ENCODE results near the gene SLC16A7. TPM values are rescaled to one million over a fixed set of nuclear protein-coding genes. Genes with fewer than 3 reads are reported as not detected.

The SLC16A7 gene
- total RNA-seq, 1 donor from 2014 or later, result 3.5 TPM

- H3K27me3 ChIP-seq (ENCODE audit: control insufficient read depth, insufficient read depth, low read length), result no peaks in the 10 kb centered on the region
- no peak for TF ChIP-seq CTCF (IDR thresholded peaks at IDR 0.05; ENCODE audit: insufficient read depth, low read length, poor library complexity, severe bottlenecking)
- DNase-seq (ENCODE audit: low read depth), result no peak
- H3K36me3 ChIP-seq (ENCODE audit: control insufficient read depth, insufficient read depth, low read length), result no peaks in the 10 kb centered on the region
- H3K4me3 ChIP-seq (ENCODE audit: low read depth, low read length), result no peak overlapping the region
These were observed 19.8 kb downstream of the SLC16A7 start for GRCh38 chr12:59615392-59616165.

DNA sequence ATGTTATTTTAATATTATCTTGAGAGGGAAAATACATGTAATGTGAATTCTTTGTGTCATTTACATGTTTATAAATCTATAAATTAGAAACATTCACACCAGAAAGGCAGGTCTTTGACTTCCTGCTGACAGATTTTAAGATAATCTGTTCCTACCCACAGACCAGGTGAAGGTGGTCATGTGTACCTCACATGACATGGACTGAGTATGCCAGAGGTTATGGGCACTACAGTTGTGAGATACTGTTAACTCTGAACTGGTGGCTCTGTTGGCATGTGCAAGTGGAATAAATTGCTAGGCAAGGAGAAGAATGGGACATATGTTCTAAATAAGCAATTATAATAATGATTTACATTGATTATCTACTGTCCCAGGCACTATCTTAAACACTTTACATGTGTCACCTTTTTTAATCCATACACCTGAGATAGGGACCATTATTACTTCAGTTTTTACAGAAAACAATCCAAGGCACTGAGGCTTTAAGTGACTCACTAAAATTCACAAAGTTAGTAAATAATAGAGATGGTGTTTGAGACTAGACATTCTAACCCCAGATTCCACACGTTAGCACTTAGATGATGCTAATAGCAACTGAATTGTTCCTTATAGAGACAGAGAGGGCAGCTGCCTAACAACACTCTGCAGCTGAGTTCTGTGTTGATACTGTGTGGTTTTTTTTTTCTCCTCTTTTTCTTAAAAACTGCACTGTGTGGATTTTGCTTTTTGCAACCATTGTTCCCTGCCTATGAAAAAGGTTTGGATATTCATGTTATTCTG is 23.8 kb downstream of the SLC16A7 start:
- Histone ChIP-seq H3K36me3 (ENCODE audit: control insufficient read depth, insufficient read depth, low read length) (no peaks in the 10 kb centered on the region), H3K4me3 (ENCODE audit: low read depth, low read length) (no peak overlapping the region), H3K27me3 (ENCODE audit: control insufficient read depth, insufficient read depth, low read length) (no peaks in the 10 kb centered on the region)
- no peak for DNase-seq (ENCODE audit: low read depth)
- no peak for TF ChIP-seq CTCF (IDR thresholded peaks at IDR 0.05; ENCODE audit: insufficient read depth, low read length, poor library complexity, severe bottlenecking)

- no peak for DNase-seq (ENCODE audit: low read depth)
- H3K36me3 ChIP-seq (ENCODE audit: control insufficient read depth, insufficient read depth, low read length), result no peaks in the 10 kb centered on the region
- TF ChIP-seq CTCF (IDR thresholded peaks at IDR 0.05; ENCODE audit: insufficient read depth, low read length, poor library complexity, severe bottlenecking), result no peak
- H3K27me3 ChIP-seq (ENCODE audit: control insufficient read depth, insufficient read depth, low read length), result no peaks in the 10 kb centered on the region
- H3K4me3 ChIP-seq (ENCODE audit: low read depth, low read length), result no peak overlapping the region
These were observed 24.5 kb downstream of the SLC16A7 start for GRCh38 chr12:59620326-59620725.

DNA sequence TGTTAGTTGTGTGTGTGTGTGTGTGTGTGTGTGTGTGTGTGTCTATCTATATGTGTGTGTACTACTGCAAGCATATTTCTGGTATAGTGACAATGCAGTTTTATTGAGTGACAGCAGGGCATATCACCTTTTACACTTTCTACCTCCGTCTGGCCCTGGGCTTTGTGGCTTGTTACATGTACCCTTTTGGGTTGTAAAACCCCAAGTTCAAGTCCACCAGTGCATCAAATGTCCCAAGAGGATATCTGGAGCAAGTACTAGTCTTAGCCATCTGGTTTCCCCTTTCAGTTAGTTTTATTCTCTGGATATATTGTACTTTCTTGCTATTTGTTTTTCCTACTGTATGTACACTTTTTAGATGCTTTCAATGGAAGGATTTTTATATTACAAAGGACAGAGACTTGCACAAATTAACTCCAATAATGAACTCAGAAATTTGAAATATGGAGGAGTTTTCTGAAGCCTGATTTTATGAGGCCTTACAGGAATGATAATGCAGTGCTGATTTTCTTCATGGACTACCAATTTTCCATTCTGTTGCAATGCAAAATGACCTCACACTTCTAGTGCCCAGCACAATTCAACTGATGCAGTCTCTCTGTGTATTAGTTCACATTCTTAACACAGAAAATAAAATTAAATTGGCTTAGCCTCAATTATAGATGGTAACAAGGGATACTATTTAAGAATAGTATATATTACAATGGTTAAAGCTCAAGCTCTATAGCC is 29.1 kb downstream of the SLC16A7 start:
- Histone ChIP-seq H3K27me3 (ENCODE audit: control insufficient read depth, insufficient read depth, low read length) (no peaks in the 10 kb centered on the region), H3K4me3 (ENCODE audit: low read depth, low read length) (no peak overlapping the region), H3K36me3 (ENCODE audit: control insufficient read depth, insufficient read depth, low read length) (no peaks in the 10 kb centered on the region)
- no peak for TF ChIP-seq CTCF (IDR thresholded peaks at IDR 0.05; ENCODE audit: insufficient read depth, low read length, poor library complexity, severe bottlenecking)
- DNase-seq (ENCODE audit: low read depth), result no peak

- TF ChIP-seq CTCF (IDR thresholded peaks at IDR 0.05; ENCODE audit: insufficient read depth, low read length, poor library complexity, severe bottlenecking), result no peak
- Histone ChIP-seq H3K4me3 (ENCODE audit: low read depth, low read length) (no peak overlapping the region), H3K36me3 (ENCODE audit: control insufficient read depth, insufficient read depth, low read length) (no peaks in the 10 kb centered on the region), H3K27me3 (ENCODE audit: control insufficient read depth, insufficient read depth, low read length) (no peaks in the 10 kb centered on the region)
- no peak for DNase-seq (ENCODE audit: low read depth)
These were observed 30.6 kb downstream of the SLC16A7 start for GRCh38 chr12:59626382-59626781.
